ENCODE results near the gene DSCAML1. TPM values are rescaled to one million over a fixed set of nuclear protein-coding genes. Genes with fewer than 3 reads are reported as not detected.
A peak's percentile ranks its signal among the peaks of the same experiment; 100 is the strongest.

DSCAML1 gene
- total RNA-seq, 1 donor from 2014 or later: 6.1 TPM

- no peak for DNase-seq (ENCODE audit: low spot score in 2 of 2)
- no peak for FAIRE-seq
These were observed 370.1 kb downstream of the DSCAML1 start for GRCh38 chr11:117426941-117427340.

- DNase-seq (ENCODE audit: low spot score in 2 of 2) (peak; percentile 71 to 79), FAIRE-seq (no peak)
These were observed 370.7 kb downstream of the DSCAML1 start for GRCh38 chr11:117426297-117426685.

- FAIRE-seq: no peak
- no peak for DNase-seq (ENCODE audit: low spot score in 2 of 2)
These were observed 371.2 kb downstream of the DSCAML1 start for GRCh38 chr11:117425679-117426296.

- FAIRE-seq: no peak
These were observed 372.2 kb downstream of the DSCAML1 start for GRCh38 chr11:117424781-117425180.

GRCh38 chr11:117423046-117423575 is 373.9 kb downstream of the DSCAML1 start:
- FAIRE-seq (no peak), DNase-seq (ENCODE audit: low spot score in 2 of 2) (no peak)

More at GRCh38 chr11:117424781-117425180, 372.2 kb downstream of the DSCAML1 start:
- no peak for DNase-seq (ENCODE audit: low spot score in 2 of 2)

- DNase-seq (ENCODE audit: low spot score in 2 of 2): no peak
- FAIRE-seq: no peak
These were observed 375.5 kb downstream of the DSCAML1 start for GRCh38 chr11:117421476-117421875.

- DNase-seq (ENCODE audit: low spot score in 2 of 2) (no peak), FAIRE-seq (no peak)
These were observed 376.0 kb downstream of the DSCAML1 start for GRCh38 chr11:117421041-117421440.

- DNase-seq (ENCODE audit: low spot score in 2 of 2) (no peak), FAIRE-seq (no peak)
These were observed 376.4 kb downstream of the DSCAML1 start for GRCh38 chr11:117420598-117420997.

GRCh38 chr11:117420143-117420485 is 376.9 kb downstream of the DSCAML1 start:
- FAIRE-seq (no peak), DNase-seq (ENCODE audit: low spot score in 2 of 2) (no peak)

GRCh38 chr11:117419482-117420142 is 377.4 kb downstream of the DSCAML1 start:
- FAIRE-seq (no peak), DNase-seq (ENCODE audit: low spot score in 2 of 2) (no peak)

GRCh38 chr11:117418737-117419481 is 378.1 kb downstream of the DSCAML1 start:
- DNase-seq (ENCODE audit: low spot score in 2 of 2) (no peak), FAIRE-seq (no peak)

- DNase-seq (ENCODE audit: low spot score in 2 of 2) (no peak), FAIRE-seq (no peak)
These were observed 379.2 kb downstream of the DSCAML1 start for GRCh38 chr11:117417856-117418255.

GRCh38 chr11:117417342-117417741 is 379.7 kb downstream of the DSCAML1 start:
- no peak for DNase-seq (ENCODE audit: low spot score in 2 of 2)
- no peak for FAIRE-seq

- FAIRE-seq (no peak), DNase-seq (ENCODE audit: low spot score in 2 of 2) (no peak)
These were observed 381.6 kb downstream of the DSCAML1 start for GRCh38 chr11:117415358-117415896.

GRCh38 chr11:117414724-117415123 is 382.3 kb downstream of the DSCAML1 start:
- FAIRE-seq (no peak), DNase-seq (ENCODE audit: low spot score in 2 of 2) (no peak)

- FAIRE-seq (no peak), DNase-seq (ENCODE audit: low spot score in 2 of 2) (no peak)
These were observed 383.4 kb downstream of the DSCAML1 start for GRCh38 chr11:117413616-117414015.

GRCh38 chr11:117412653-117413275 is 384.3 kb downstream of the DSCAML1 start:
- FAIRE-seq (no peak), DNase-seq (ENCODE audit: low spot score in 2 of 2) (no peak)

- no peak for FAIRE-seq
These were observed 384.8 kb downstream of the DSCAML1 start for GRCh38 chr11:117412176-117412575.

GRCh38 chr11:117411736-117412135 is 385.3 kb downstream of the DSCAML1 start:
- FAIRE-seq (no peak), DNase-seq (ENCODE audit: low spot score in 2 of 2) (no peak)

More at GRCh38 chr11:117412176-117412575, 384.8 kb downstream of the DSCAML1 start:
- DNase-seq (ENCODE audit: low spot score in 2 of 2): no peak

- DNase-seq (ENCODE audit: low spot score in 2 of 2) (no peak), FAIRE-seq (no peak)
These were observed 385.9 kb downstream of the DSCAML1 start for GRCh38 chr11:117410861-117411710.
